Measurements from ENCODE around the gene NCOA1.
"Not testable (repeated sequence)": the region's sequence is repeated elsewhere in the genome, so short reads cannot be mapped to it uniquely, and the experiment has no call there.

NCOA1 gene

GRCh38 chr2:24474053-24474452 lies 17.0 kb upstream of the NCOA1 start:
- DNase-seq (ENCODE audit: low spot score): no peak

- DNase-seq (ENCODE audit: low spot score): no peak
Observed at GRCh38 chr2:24477229-24477628, 13.8 kb upstream of the NCOA1 start.

GRCh38 chr2:24478243-24478642 lies 12.8 kb upstream of the NCOA1 start:
- DNase-seq (ENCODE audit: low spot score): no peak

- DNase-seq (ENCODE audit: low spot score): no peak
Observed at GRCh38 chr2:24480245-24480644, 10.8 kb upstream of the NCOA1 start.

GRCh38 chr2:24482251-24482971 lies 8.6 kb upstream of the NCOA1 start:
- no peak for DNase-seq (ENCODE audit: low spot score)

GRCh38 chr2:24482972-24483300 lies 8.1 kb upstream of the NCOA1 start:
- no peak for DNase-seq (ENCODE audit: low spot score)

- not testable (repeated sequence) for DNase-seq (ENCODE audit: low spot score)
Observed at GRCh38 chr2:24484677-24485076, 6.4 kb upstream of the NCOA1 start.

GRCh38 chr2:24485197-24485596 lies 5.9 kb upstream of the NCOA1 start:
- no peak for DNase-seq (ENCODE audit: low spot score)

- DNase-seq (ENCODE audit: low spot score): no peak
Observed at GRCh38 chr2:24486636-24487205, 4.3 kb upstream of the NCOA1 start.

- DNase-seq (ENCODE audit: low spot score): no peak
Observed at GRCh38 chr2:24489465-24490180, 1.4 kb upstream of the NCOA1 start.

GRCh38 chr2:24490181-24490689 lies 819 bp upstream of the NCOA1 start:
- DNase-seq (ENCODE audit: low spot score): peak; percentile 18

GRCh38 chr2:24491542-24492420 lies 727 bp downstream of the NCOA1 start:
- peak; percentile 33 for DNase-seq (ENCODE audit: low spot score)

- DNase-seq (ENCODE audit: low spot score): no peak
Observed at GRCh38 chr2:24492421-24493279, 1.6 kb downstream of the NCOA1 start.

- no peak for DNase-seq (ENCODE audit: low spot score)
Observed at GRCh38 chr2:24493713-24494112, 2.7 kb downstream of the NCOA1 start.

GRCh38 chr2:24494410-24494809 lies 3.4 kb downstream of the NCOA1 start:
- no peak for DNase-seq (ENCODE audit: low spot score)

- no peak for DNase-seq (ENCODE audit: low spot score)
Observed at GRCh38 chr2:24495451-24495850, 4.4 kb downstream of the NCOA1 start.

- no peak for DNase-seq (ENCODE audit: low spot score)
Observed at GRCh38 chr2:24496959-24497358, 5.9 kb downstream of the NCOA1 start.

GRCh38 chr2:24497685-24498084 lies 6.6 kb downstream of the NCOA1 start:
- no peak for DNase-seq (ENCODE audit: low spot score)

- no peak for DNase-seq (ENCODE audit: low spot score)
Observed at GRCh38 chr2:24498121-24498520, 7.1 kb downstream of the NCOA1 start.

GRCh38 chr2:24501813-24502212 lies 10.8 kb downstream of the NCOA1 start:
- DNase-seq (ENCODE audit: low spot score): no peak

- DNase-seq (ENCODE audit: low spot score): no peak
Observed at GRCh38 chr2:24505534-24506275, 14.7 kb downstream of the NCOA1 start.

All from AG08395 (cell line).